Ectodermal cell (in vitro differentiated cells): ENCODE data around the gene ELMOD1.

Source experiments
- H3K27ac ChIP-seq: 2 replicates; pipeline ENCODE4 v1.7.0; 2013; ENCODE audit warnings: mild to moderate bottlenecking, low read depth, low read length; ENCODE audit not compliant: insufficient read depth, poor library complexity, severe bottlenecking
- H3K27me3 ChIP-seq: 2 replicates; pipeline ENCODE4 v1.7.0; 2013; ENCODE audit warnings: mild to moderate bottlenecking, low read length; ENCODE audit not compliant: insufficient read depth, control insufficient read depth, poor library complexity, severe bottlenecking
- H3K36me3 ChIP-seq: one replicate; pipeline ENCODE4 v1.7.0; 2013; ENCODE audit warnings: low read length; ENCODE audit not compliant: control insufficient read depth, insufficient read depth
- H3K4me1 ChIP-seq: one replicate; pipeline ENCODE4 v1.7.0; 2013; ENCODE audit warnings: low read length; ENCODE audit not compliant: control insufficient read depth, insufficient read depth
- H3K4me3 ChIP-seq: 2 replicates; pipeline ENCODE4 v1.7.0; 2013; ENCODE audit warnings: low read depth, low read length, control low read depth; ENCODE audit not compliant: insufficient read depth
- H3K9me3 ChIP-seq: 2 replicates; pipeline ENCODE4 v1.7.0; 2013; ENCODE audit warnings: mild to moderate bottlenecking, low read length, moderate library complexity; ENCODE audit not compliant: control insufficient read depth
- WGBS, 2 experiments: methylation state at CpG; one replicate each; pipeline ENCODE4 v1.1.7; 2013; ENCODE audit warnings: missing lambda C conversion rate in 2 of 2; 5-methylcytosine and 5-hydroxymethylcytosine counted together

Gene ELMOD1

GRCh38 chr11:107682572-107682971 lies 91.6 kb downstream of the ELMOD1 start:
- no peak overlapping the region for H3K27ac ChIP-seq
- H3K4me3 ChIP-seq, result no peak overlapping the region
- no peaks in the 10 kb centered on the region for H3K9me3 ChIP-seq
- WGBS, 2 experiments, result 92 to 93% methylated on average over 4 to 5 of the region's 5 CpGs
- H3K36me3 ChIP-seq, result no peaks in the 10 kb centered on the region
- H3K27me3 ChIP-seq, result no peaks in the 10 kb centered on the region
- H3K4me1 ChIP-seq, result no peaks in the 10 kb centered on the region

GRCh38 chr11:107683061-107683460 lies 92.1 kb downstream of the ELMOD1 start:
- 91 to 93% methylated on average over 1 to 2 of the region's 2 CpGs for WGBS, 2 experiments
- H3K27me3 ChIP-seq, result no peaks in the 10 kb centered on the region

GRCh38 chr11:107683807-107684206 lies 92.9 kb downstream of the ELMOD1 start:
- H3K36me3 ChIP-seq, result no peaks in the 10 kb centered on the region
- WGBS, 2 experiments, result 89 to 94% methylated on average over 2 of the region's 2 CpGs
- H3K4me3 ChIP-seq, result no peak overlapping the region
- no peaks in the 10 kb centered on the region for H3K27me3 ChIP-seq
- H3K9me3 ChIP-seq, result no peaks in the 10 kb centered on the region
- H3K27ac ChIP-seq, result no peak overlapping the region
- H3K4me1 ChIP-seq, result no peaks in the 10 kb centered on the region

More at GRCh38 chr11:107683061-107683460, 92.1 kb downstream of the ELMOD1 start:
- Histone ChIP-seq H3K36me3 (no peaks in the 10 kb centered on the region), H3K9me3 (no peaks in the 10 kb centered on the region), H3K4me3 (no peak overlapping the region), H3K4me1 (no peaks in the 10 kb centered on the region), H3K27ac (no peak overlapping the region)

GRCh38 chr11:107688322-107688918 lies 97.5 kb downstream of the ELMOD1 start:
- Histone ChIP-seq H3K9me3 (no peaks in the 10 kb centered on the region), H3K27ac (no peak overlapping the region), H3K4me3 (no peak overlapping the region), H3K4me1 (no peaks in the 10 kb centered on the region), H3K27me3 (no peaks in the 10 kb centered on the region), H3K36me3 (no peaks in the 10 kb centered on the region)
- WGBS, 2 experiments, result 87 to 88% methylated on average over 6 of the region's 6 CpGs

GRCh38 chr11:107689317-107690202 lies 98.6 kb downstream of the ELMOD1 start:
- 60 to 67% methylated on average over 9 to 11 of the region's 11 CpGs for WGBS, 2 experiments
- H3K4me3 ChIP-seq, result no peak overlapping the region

GRCh38 chr11:107691000-107691750 lies 100.2 kb downstream of the ELMOD1 start:
- WGBS, 2 experiments, result 93% methylated on average over 2 to 3 of the region's 3 CpGs
- Histone ChIP-seq H3K36me3 (no peaks in the 10 kb centered on the region), H3K27ac (no peak overlapping the region), H3K4me3 (no peak overlapping the region), H3K9me3 (no peaks in the 10 kb centered on the region), H3K4me1 (no peaks in the 10 kb centered on the region), H3K27me3 (no peaks in the 10 kb centered on the region)

More at GRCh38 chr11:107689317-107690202, 98.6 kb downstream of the ELMOD1 start:
- H3K27ac ChIP-seq, result no peak overlapping the region
- H3K36me3 ChIP-seq, result no peaks in the 10 kb centered on the region
- no peaks in the 10 kb centered on the region for H3K9me3 ChIP-seq
- H3K27me3 ChIP-seq, result no peaks in the 10 kb centered on the region
- no peaks in the 10 kb centered on the region for H3K4me1 ChIP-seq

- H3K4me3 ChIP-seq, result no peak overlapping the region
- H3K27me3 ChIP-seq, result no peaks in the 10 kb centered on the region
- 100% methylated on average over 1 of the region's 1 CpG; no CpG with 5 or more reads in 1 of the 2 experiments for WGBS, 2 experiments
- no peaks in the 10 kb centered on the region for H3K9me3 ChIP-seq
- no peaks in the 10 kb centered on the region for H3K36me3 ChIP-seq
- no peak overlapping the region for H3K27ac ChIP-seq
- H3K4me1 ChIP-seq, result no peaks in the 10 kb centered on the region
These were observed 104.5 kb downstream of the ELMOD1 start for GRCh38 chr11:107695446-107695845.

GRCh38 chr11:107696140-107696539 lies 105.2 kb downstream of the ELMOD1 start:
- Histone ChIP-seq H3K4me3 (no peak overlapping the region), H3K36me3 (no peaks in the 10 kb centered on the region), H3K27me3 (no peaks in the 10 kb centered on the region), H3K27ac (no peak overlapping the region), H3K4me1 (no peaks in the 10 kb centered on the region), H3K9me3 (no peaks in the 10 kb centered on the region)
- WGBS, 2 experiments, result 33 to 46% methylated on average over 1 of the region's 1 CpG

- H3K36me3 ChIP-seq, result no peaks in the 10 kb centered on the region
- WGBS, 2 experiments, result 85% methylated on average over 6 of the region's 6 CpGs
- H3K4me3 ChIP-seq, result no peak overlapping the region
- H3K27ac ChIP-seq, result no peak overlapping the region
- H3K4me1 ChIP-seq, result no peaks in the 10 kb centered on the region
- H3K9me3 ChIP-seq, result no peaks in the 10 kb centered on the region
- no peaks in the 10 kb centered on the region for H3K27me3 ChIP-seq
These were observed 106.3 kb downstream of the ELMOD1 start for GRCh38 chr11:107697291-107697690.
